ENCODE data around the gene CALML5. TPM values are rescaled to one million over a fixed set of nuclear protein-coding genes. Genes with fewer than 3 reads are reported as not detected.

Gene CALML5
- total RNA-seq, 1 experiment from 2014 or later, result not detected

DNA sequence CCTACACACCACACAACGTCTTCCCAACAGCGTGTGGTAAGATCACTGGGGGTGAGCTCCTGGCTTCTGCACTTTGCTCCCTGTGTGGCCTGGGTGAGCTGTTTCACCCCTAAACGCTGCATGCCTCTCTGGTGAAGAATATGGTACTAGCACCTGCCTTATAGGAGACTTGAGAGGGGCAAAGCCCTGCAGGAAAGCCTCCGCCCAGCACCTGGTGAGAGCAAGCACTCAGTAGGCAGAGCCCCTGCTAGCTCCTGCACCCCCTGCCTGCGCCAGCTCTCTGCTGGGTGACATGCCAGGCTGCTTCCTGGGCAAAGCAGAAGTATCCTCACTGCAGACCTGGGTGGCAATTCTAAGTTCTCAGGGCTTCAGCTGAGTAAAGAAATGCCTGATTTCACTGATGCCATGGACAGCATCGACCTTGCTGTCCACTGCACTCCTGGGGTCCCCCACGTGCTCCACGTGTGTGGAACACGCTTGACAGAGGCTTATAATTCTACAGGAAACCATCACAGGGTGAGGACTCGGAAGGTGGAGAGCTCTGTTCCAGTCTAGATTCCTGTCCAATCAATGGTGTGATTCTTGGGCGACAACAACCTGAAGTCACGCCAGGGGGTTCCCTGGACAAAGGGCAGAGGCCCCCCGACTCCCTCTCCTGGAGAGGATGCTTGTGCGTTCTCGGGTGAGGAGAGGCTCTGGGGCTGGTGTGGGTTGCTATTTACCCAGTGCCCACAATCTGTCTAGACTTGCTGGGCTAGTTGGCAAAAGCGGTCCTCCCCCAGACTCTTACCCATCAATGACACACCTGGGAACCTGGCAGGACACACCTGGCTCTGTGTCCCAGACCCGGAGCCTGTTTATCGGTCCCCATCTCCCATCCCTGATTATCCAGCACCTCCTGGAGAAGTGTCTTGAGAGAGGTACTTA lies 5.0 kb upstream of the CALML5 start:
- Mint-ChIP-seq H3K4me3 (ENCODE audit: unreplicated experiment) (no peak overlapping the region), H3K9me3 (ENCODE audit: unreplicated experiment) (no peaks in the 10 kb centered on the region), H3K36me3 (ENCODE audit: insufficient read depth, unreplicated experiment) (no peaks in the 10 kb centered on the region), H3K27me3 (ENCODE audit: insufficient read depth, unreplicated experiment) (no peaks in the 10 kb centered on the region), H3K27ac (ENCODE audit: low read depth, unreplicated experiment) (no peak overlapping the region), H3K4me1 (ENCODE audit: insufficient read depth, unreplicated experiment) (peaks cover 8% of the 10 kb centered on the region)
- POLR2A ChIA-PET, result no interaction called here
- TF ChIP-seq, protein P1, sequence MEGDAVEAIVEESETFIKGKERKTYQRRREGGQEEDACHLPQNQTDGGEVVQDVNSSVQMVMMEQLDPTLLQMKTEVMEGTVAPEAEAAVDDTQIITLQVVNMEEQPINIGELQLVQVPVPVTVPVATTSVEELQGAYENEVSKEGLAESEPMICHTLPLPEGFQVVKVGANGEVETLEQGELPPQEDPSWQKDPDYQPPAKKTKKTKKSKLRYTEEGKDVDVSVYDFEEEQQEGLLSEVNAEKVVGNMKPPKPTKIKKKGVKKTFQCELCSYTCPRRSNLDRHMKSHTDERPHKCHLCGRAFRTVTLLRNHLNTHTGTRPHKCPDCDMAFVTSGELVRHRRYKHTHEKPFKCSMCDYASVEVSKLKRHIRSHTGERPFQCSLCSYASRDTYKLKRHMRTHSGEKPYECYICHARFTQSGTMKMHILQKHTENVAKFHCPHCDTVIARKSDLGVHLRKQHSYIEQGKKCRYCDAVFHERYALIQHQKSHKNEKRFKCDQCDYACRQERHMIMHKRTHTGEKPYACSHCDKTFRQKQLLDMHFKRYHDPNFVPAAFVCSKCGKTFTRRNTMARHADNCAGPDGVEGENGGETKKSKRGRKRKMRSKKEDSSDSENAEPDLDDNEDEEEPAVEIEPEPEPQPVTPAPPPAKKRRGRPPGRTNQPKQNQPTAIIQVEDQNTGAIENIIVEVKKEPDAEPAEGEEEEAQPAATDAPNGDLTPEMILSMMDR (IDR thresholded peaks at IDR 0.05; ENCODE audit: unreplicated experiment), result no peak
- CTCF ChIA-PET, result no interaction called here
- intact Hi-C loops (cut with micrococcal nuclease), result no loop called here
- DNase-seq (ENCODE audit: unreplicated experiment), result no peak
- BruUV-seq (replicated peaks), result no TSS peak

DNA sequence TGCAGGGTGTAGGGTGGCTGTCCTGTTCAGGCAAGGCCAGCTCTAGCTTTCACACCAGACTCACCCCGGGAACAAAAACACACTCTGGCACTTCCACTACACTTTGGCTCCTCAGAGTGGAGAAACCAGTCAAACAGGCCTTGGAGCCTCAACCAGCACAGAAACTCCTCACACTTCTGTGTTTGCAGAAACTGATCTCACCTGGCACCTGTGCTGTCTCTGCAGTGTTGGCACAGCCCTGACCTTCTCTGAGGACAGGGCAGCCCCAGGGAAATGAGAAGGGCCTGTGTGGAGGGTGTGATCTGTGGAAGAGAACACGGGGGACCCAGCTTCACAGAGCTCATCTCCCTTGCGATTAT lies 4.1 kb upstream of the CALML5 start:
- POLR2A ChIA-PET, result no interaction called here
- intact Hi-C loops (cut with micrococcal nuclease), result no loop called here

GRCh38 chr10:5502571-5503476 lies 3.5 kb upstream of the CALML5 start:
- Mint-ChIP-seq H3K4me1 (ENCODE audit: insufficient read depth, unreplicated experiment) (peaks cover 8% of the 10 kb centered on the region), H3K9me3 (ENCODE audit: unreplicated experiment) (no peaks in the 10 kb centered on the region), H3K4me3 (ENCODE audit: unreplicated experiment) (no peak overlapping the region), H3K27ac (ENCODE audit: low read depth, unreplicated experiment) (no peak overlapping the region), H3K27me3 (ENCODE audit: insufficient read depth, unreplicated experiment) (no peaks in the 10 kb centered on the region), H3K36me3 (ENCODE audit: insufficient read depth, unreplicated experiment) (no peaks in the 10 kb centered on the region)
- ChIA-PET POLR2A (interaction anchor here (1.2 kb wide), 1 partner anchor 22 kb away, joined by 3 read pairs; the partner anchor contains the start of gene CALML3), CTCF (interaction anchor here (0.7 to 1.3 kb wide), 2 partner anchors 9 to 654 kb away, joined by 3 read pairs; no protein-coding TSS in a partner anchor)
- DNase-seq (ENCODE audit: unreplicated experiment), result no peak
- intact Hi-C loops (cut with micrococcal nuclease), result no loop called here
- TF ChIP-seq, protein P1 (IDR thresholded peaks at IDR 0.05; ENCODE audit: unreplicated experiment), result no peak
- no TSS peak for BruUV-seq (replicated peaks)

More for the DNA sequence above, 4.1 kb upstream of the CALML5 start:
- H3K4me1 Mint-ChIP-seq (ENCODE audit: insufficient read depth, unreplicated experiment), result peaks cover 8% of the 10 kb centered on the region
- no peaks in the 10 kb centered on the region for H3K9me3 Mint-ChIP-seq (ENCODE audit: unreplicated experiment)
- no peak for DNase-seq (ENCODE audit: unreplicated experiment)
- CTCF ChIA-PET, result interaction anchor here (0.7 kb wide), 1 partner anchor 8 kb away, joined by 3 read pairs; no protein-coding TSS in a partner anchor
- no peak overlapping the region for H3K4me3 Mint-ChIP-seq (ENCODE audit: unreplicated experiment)
- H3K36me3 Mint-ChIP-seq (ENCODE audit: insufficient read depth, unreplicated experiment), result no peaks in the 10 kb centered on the region
- BruUV-seq (replicated peaks), result no TSS peak
- no peaks in the 10 kb centered on the region for H3K27me3 Mint-ChIP-seq (ENCODE audit: insufficient read depth, unreplicated experiment)
- TF ChIP-seq, protein P1 (IDR thresholded peaks at IDR 0.05; ENCODE audit: unreplicated experiment), result no peak
- no peak overlapping the region for H3K27ac Mint-ChIP-seq (ENCODE audit: low read depth, unreplicated experiment)

Measured in MCF 10A (cell line).